HepG2 (cell line): ENCODE data around the gene PLXNB2. TPM values are rescaled to one million over a fixed set of nuclear protein-coding genes. Genes with fewer than 3 reads are reported as not detected.

Experiments used
- BRD4 ChIP-seq: sonication (generic); formaldehyde crosslinking; IDR thresholded peaks from 2 replicates; pipeline ENCODE4 v1.4.0; 2020; ENCODE audit warnings: missing genetic modification reagents
- ELF1 ChIP-seq: sonication (generic); formaldehyde crosslinking; IDR thresholded peaks from 2 replicates; pipeline ENCODE4 v1.4.0; 2020; ENCODE audit warnings: missing genetic modification reagents
- ETV6 ChIP-seq: sonication (generic); formaldehyde crosslinking; conservative IDR thresholded peaks from 2 replicates; pipeline ENCODE4 v1.4.0; 2020; ENCODE audit warnings: missing genetic modification reagents
- GTF3A ChIP-seq: sonication (generic); formaldehyde crosslinking; conservative IDR thresholded peaks from 2 replicates; pipeline ENCODE4 v1.4.0; 2020; ENCODE audit warnings: mild to moderate bottlenecking, missing genetic modification reagents
- HNRNPL ChIP-seq: fragments of 200-400 bp; formaldehyde crosslinking; IDR thresholded peaks from 2 replicates; pipeline ENCODE4 v1.6.1; 2017; ENCODE audit warnings: mild to moderate bottlenecking, low read depth, low read length
- HOXA7 ChIP-seq: sonication (generic); formaldehyde crosslinking; IDR thresholded peaks from 2 replicates; pipeline ENCODE4 v1.8.1; 2022; ENCODE audit warnings: mild to moderate bottlenecking, missing genetic modification reagents, moderate library complexity
- IRF2 ChIP-seq: IDR thresholded peaks from 2 replicates; pipeline ENCODE4 v1.6.1; 2018; ENCODE audit warnings: missing genetic modification reagents, missing compliant biosample characterization
- IRF9 ChIP-seq: sonication (generic); formaldehyde crosslinking; IDR thresholded peaks from 2 replicates; pipeline ENCODE4 v1.8.0; 2022; ENCODE audit warnings: missing genetic modification reagents, mild to moderate bottlenecking, borderline replicate concordance
- NFATC3 ChIP-seq: sonication (generic); formaldehyde crosslinking; IDR thresholded peaks from 2 replicates; pipeline ENCODE4 v1.5.1; 2020; ENCODE audit warnings: mild to moderate bottlenecking, missing genetic modification reagents
- NFKB2 ChIP-seq: sonication (generic); formaldehyde crosslinking; IDR thresholded peaks from 2 replicates; pipeline ENCODE4 v1.4.0; 2020; ENCODE audit warnings: missing genetic modification reagents, borderline replicate concordance
- PBX2 ChIP-seq: IDR thresholded peaks from 2 replicates; pipeline ENCODE4 v1.6.1; 2016; ENCODE audit warnings: control low read depth
- PHF21A ChIP-seq: sonication (generic); formaldehyde crosslinking; IDR thresholded peaks from 2 replicates; pipeline ENCODE4 v1.5.0; 2020; ENCODE audit warnings: mild to moderate bottlenecking, missing genetic modification reagents
- RBM39 ChIP-seq: fragments of 200-400 bp; formaldehyde crosslinking; IDR thresholded peaks from one replicate; pipeline ENCODE4 v1.6.1; 2018; ENCODE audit warnings: antibody characterized with exemption, mild to moderate bottlenecking, low read depth, low read length; ENCODE audit not compliant: poor library complexity, severe bottlenecking
- SNAPC2 ChIP-seq: sonication (generic); formaldehyde crosslinking; IDR thresholded peaks from 2 replicates; pipeline ENCODE4 v1.8.1; 2022; ENCODE audit warnings: mild to moderate bottlenecking, missing genetic modification reagents
- SOX5 ChIP-seq: IDR thresholded peaks from 2 replicates; pipeline ENCODE4 v1.6.1; 2016; ENCODE audit warnings: borderline replicate concordance
- ZBTB26 ChIP-seq: IDR thresholded peaks from 2 replicates; pipeline ENCODE4 v1.6.1; 2016; ENCODE audit warnings: missing compliant biosample characterization, missing genetic modification reagents, borderline replicate concordance
- ZNF12 ChIP-seq: sonication (generic); formaldehyde crosslinking; IDR thresholded peaks from 2 replicates; pipeline ENCODE4 v1.5.0; 2020; ENCODE audit warnings: missing genetic modification reagents
- ZNF24 ChIP-seq: fragments of 450-650 bp; IDR thresholded peaks from 2 replicates; pipeline ENCODE4 v1.6.1; 2017; ENCODE audit warnings: antibody characterized with exemption, mild to moderate bottlenecking
- ZNF329 ChIP-seq: sonication (generic); formaldehyde crosslinking; IDR thresholded peaks from 2 replicates; pipeline ENCODE4 v1.9.0; 2021; ENCODE audit warnings: low read depth, mild to moderate bottlenecking, missing genetic modification reagents
- ZNF362 ChIP-seq: sonication (generic); formaldehyde crosslinking; IDR thresholded peaks from 2 replicates; pipeline ENCODE4 v1.4.0; 2020; ENCODE audit warnings: missing genetic modification reagents, mild to moderate bottlenecking, borderline replicate concordance
- ZNF552 ChIP-seq: sonication (generic); formaldehyde crosslinking; IDR thresholded peaks from 2 replicates; pipeline ENCODE4 v1.9.0; 2022; ENCODE audit warnings: missing genetic modification reagents, mild to moderate bottlenecking, borderline replicate concordance
- ZNF572 ChIP-seq: sonication (generic); formaldehyde crosslinking; IDR thresholded peaks from 2 replicates; pipeline ENCODE4 v1.5.1; 2020; ENCODE audit warnings: mild to moderate bottlenecking, missing genetic modification reagents
- ZNF615 ChIP-seq: sonication (generic); formaldehyde crosslinking; IDR thresholded peaks from 2 replicates; pipeline ENCODE4 v1.5.0; 2020; ENCODE audit warnings: mild to moderate bottlenecking, missing genetic modification reagents, borderline replicate concordance
- ZNF749 ChIP-seq: sonication (generic); formaldehyde crosslinking; IDR thresholded peaks from 2 replicates; pipeline ENCODE4 v1.8.0; 2022; ENCODE audit warnings: mild to moderate bottlenecking, missing genetic modification reagents, moderate library complexity, borderline replicate concordance
- ZNF790 ChIP-seq: sonication (generic); formaldehyde crosslinking; IDR thresholded peaks from 2 replicates; pipeline ENCODE4 v1.8.0; 2022; ENCODE audit warnings: missing genetic modification reagents, mild to moderate bottlenecking, borderline replicate concordance
- ZNF83 ChIP-seq: sonication (generic); formaldehyde crosslinking; IDR thresholded peaks from 2 replicates; pipeline ENCODE4 v1.4.0; 2020; ENCODE audit warnings: missing genetic modification reagents, mild to moderate bottlenecking, borderline replicate concordance
- ZNF891 ChIP-seq: sonication (generic); formaldehyde crosslinking; IDR thresholded peaks from 2 replicates; pipeline ENCODE4 v1.5.0; 2020; ENCODE audit warnings: mild to moderate bottlenecking, missing genetic modification reagents
- ZSCAN29 ChIP-seq: sonication (generic); formaldehyde crosslinking; conservative IDR thresholded peaks from 2 replicates; pipeline ENCODE4 v1.4.0; 2020; ENCODE audit warnings: mild to moderate bottlenecking, missing genetic modification reagents
- polyA plus RNA-seq, 8 experiments: library from polyadenylated mRNA; depleted of rRNA in 3 of 8; stranded (reverse) in 7 of 8; unstranded in 1 of 8; fragments of >200 nt; fragmentation: Illumina TruSeq in 4 of 8; extraction: Trizol in 4 of 8; gene quantifications; 2 replicates each; pipeline versions ENCODE4 v1.2.1 to v1.2.3, GENCODE V29; 2011 to 2016; ENCODE audit warnings: low read depth in 4 of 8, missing spikeins in 1 of 8, mixed read lengths in 1 of 8; ENCODE audit not compliant: insufficient read depth in 1 of 8
- total RNA-seq, 5 experiments: library from RNA; depleted of rRNA; stranded (reverse); fragments of >200 nt; fragmentation: Illumina TruSeq; extraction: Trizol; gene quantifications; 2 replicates each; pipeline ENCODE4 v1.2.3, GENCODE V29; 2016; ENCODE audit warnings: low read depth in 1 of 5

The PLXNB2 gene
- total and polyA plus RNA-seq, 2 of the 13 experiments (the other 11 are each of a cell fraction or from before 2014, with no cell fraction given): 32.6 to 68.9 TPM

- no peak for TF ChIP-seq NFATC3 (CRISPR knock-in tag)
- TF ChIP-seq IRF2 (CRISPR knock-in tag): no peak
- peak; percentile 35; the same call in 1 of the 2 replicates for TF ChIP-seq ELF1 (CRISPR knock-in tag)
- TF ChIP-seq ZNF12 (CRISPR knock-in tag): no peak
- TF ChIP-seq SOX5 (CRISPR knock-in tag): 0 out of 2 replicates have a peak, but pooled peaks have one; percentile 23
- TF ChIP-seq ZNF83 (CRISPR knock-in tag): no peak
- TF ChIP-seq ZNF615 (CRISPR knock-in tag): no peak
- TF ChIP-seq PHF21A (CRISPR knock-in tag): no peak
- no peak for TF ChIP-seq ZNF790 (CRISPR knock-in tag)
- TF ChIP-seq GTF3A (CRISPR knock-in tag): no peak
- TF ChIP-seq BRD4 (CRISPR knock-in tag): peak; percentile 57; the same call in 1 of the 2 replicates
- no peak for TF ChIP-seq NFKB2
- 0 out of 2 replicates have a peak, but pooled peaks have one; percentile 47 for TF ChIP-seq HNRNPL
- peak; percentile 24 for TF ChIP-seq RBM39
- no peak for TF ChIP-seq ETV6 (CRISPR knock-in tag)
- no peak for TF ChIP-seq ZNF552 (CRISPR knock-in tag)
- no peak for TF ChIP-seq ZNF329 (CRISPR knock-in tag)
- TF ChIP-seq SNAPC2: no peak
- no peak for TF ChIP-seq HOXA7 (CRISPR knock-in tag)
- no peak for TF ChIP-seq ZNF572
- no peak for TF ChIP-seq IRF9 (CRISPR knock-in tag)
- TF ChIP-seq ZNF362 (CRISPR knock-in tag): no peak
- no peak for TF ChIP-seq ZNF749 (CRISPR knock-in tag)
- peak; percentile 36; the same call in 1 of the 2 replicates for TF ChIP-seq ZNF891
- TF ChIP-seq PBX2 (CRISPR knock-in tag): no peak
- TF ChIP-seq ZBTB26 (CRISPR knock-in tag): no peak
- TF ChIP-seq ZSCAN29: peak; percentile 95; the same call in 1 of the 2 replicates
- TF ChIP-seq ZNF24: no peak
Observed at GRCh38 chr22:50341977-50342650, 34.7 kb upstream of the PLXNB2 start (continued).
